GM19372 (cell line): ENCODE results near the gene TMEM143.
"Not testable (repeated sequence)": the region's sequence is repeated elsewhere in the genome, so short reads cannot be mapped to it uniquely, and the experiment has no call there.

ENCODE experiments used
- ATAC-seq: cut with Tn5 transposase; IDR thresholded peaks from one replicate; pipeline ENCODE4 v1.9.1; 2021; ENCODE audit warnings: mild to moderate bottlenecking, low read depth, moderate library complexity; ENCODE audit not compliant: unreplicated experiment

The TMEM143 gene

GRCh38 chr19:48301886-48302599 lies 61.7 kb downstream of the TMEM143 start:
- ATAC-seq = no peak

GRCh38 chr19:48297975-48298374 lies 65.8 kb downstream of the TMEM143 start:
- ATAC-seq = no peak

- no peak for ATAC-seq
Observed at GRCh38 chr19:48296963-48297734, 66.6 kb downstream of the TMEM143 start.

- no peak for ATAC-seq
Observed at GRCh38 chr19:48295458-48295857, 68.3 kb downstream of the TMEM143 start.

- ATAC-seq = no peak
Observed at GRCh38 chr19:48292798-48293197, 70.9 kb downstream of the TMEM143 start.

- not testable (repeated sequence) for ATAC-seq
Observed at GRCh38 chr19:48291489-48291815, 72.3 kb downstream of the TMEM143 start.

- no peak for ATAC-seq
Observed at GRCh38 chr19:48290771-48291488, 72.8 kb downstream of the TMEM143 start.

- ATAC-seq = no peak
Observed at GRCh38 chr19:48290401-48290770, 73.4 kb downstream of the TMEM143 start.

- no peak for ATAC-seq
Observed at GRCh38 chr19:48287748-48288147, 76.0 kb downstream of the TMEM143 start.

- no peak for ATAC-seq
Observed at GRCh38 chr19:48284896-48285295, 78.8 kb downstream of the TMEM143 start.

- ATAC-seq = no peak
Observed at GRCh38 chr19:48283908-48284307, 79.8 kb downstream of the TMEM143 start.
